HG02970 (cell line): ENCODE measurements around the gene ONECUT3.

Experiments used
- ATAC-seq: cut with Tn5 transposase; IDR thresholded peaks from one replicate; pipeline ENCODE4 v1.9.1; 2021; ENCODE audit warnings: mild to moderate bottlenecking, moderate library complexity, moderate number of reproducible peaks; ENCODE audit not compliant: unreplicated experiment, low FRiP score

ONECUT3 gene

DNA sequence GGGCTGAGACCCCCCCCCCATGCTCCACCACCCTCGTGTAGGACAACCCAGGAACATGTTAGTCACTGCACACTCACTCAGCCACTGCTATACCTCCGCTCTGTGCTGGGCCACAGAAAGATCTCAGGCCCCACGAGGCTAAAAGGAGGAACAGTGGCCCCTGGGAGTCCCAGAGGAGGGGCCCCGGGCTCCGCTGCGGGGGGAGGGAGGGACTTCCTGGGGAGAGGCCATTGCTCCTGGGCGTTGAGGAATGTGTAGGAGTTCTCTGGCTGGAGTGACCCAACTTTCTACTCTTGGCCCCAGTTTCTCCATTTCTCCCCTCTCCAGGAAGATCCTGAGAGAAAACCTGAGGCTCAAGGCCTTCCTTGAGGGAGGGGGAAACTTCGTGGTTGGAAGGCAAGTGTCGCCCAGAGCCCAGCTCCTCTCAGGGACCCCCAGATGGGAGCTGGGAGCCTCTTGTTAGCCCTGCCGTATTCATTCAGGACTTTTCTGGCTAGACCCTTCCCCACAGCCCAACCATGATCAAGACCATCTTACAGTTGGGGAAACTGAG, 13.6 kb downstream of the ONECUT3 start:
- ATAC-seq, result no peak

- ATAC-seq, result no peak
These were observed 14.2 kb downstream of the ONECUT3 start for GRCh38 chr19:1767464-1767933.

DNA sequence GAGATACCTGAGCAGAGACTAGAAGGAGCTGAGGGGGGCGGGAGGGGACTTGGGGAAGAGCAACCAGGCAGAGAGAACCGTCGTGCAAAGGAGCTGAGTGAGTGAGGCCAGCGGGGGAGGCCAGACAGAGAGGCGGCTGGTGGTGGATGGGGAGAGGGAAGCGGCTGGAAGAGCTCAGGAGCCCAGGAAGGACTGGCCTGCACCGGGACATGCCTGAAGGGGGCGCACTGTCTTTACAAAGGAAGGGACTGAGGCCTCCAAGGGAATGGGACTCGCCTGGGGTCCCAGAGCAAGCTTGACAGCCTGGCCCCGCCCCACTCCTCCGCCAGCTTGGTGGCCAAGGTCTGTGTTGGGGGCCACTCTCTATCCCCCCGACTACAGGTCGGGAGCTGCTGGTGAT, 14.9 kb downstream of the ONECUT3 start:
- ATAC-seq, result no peak

DNA sequence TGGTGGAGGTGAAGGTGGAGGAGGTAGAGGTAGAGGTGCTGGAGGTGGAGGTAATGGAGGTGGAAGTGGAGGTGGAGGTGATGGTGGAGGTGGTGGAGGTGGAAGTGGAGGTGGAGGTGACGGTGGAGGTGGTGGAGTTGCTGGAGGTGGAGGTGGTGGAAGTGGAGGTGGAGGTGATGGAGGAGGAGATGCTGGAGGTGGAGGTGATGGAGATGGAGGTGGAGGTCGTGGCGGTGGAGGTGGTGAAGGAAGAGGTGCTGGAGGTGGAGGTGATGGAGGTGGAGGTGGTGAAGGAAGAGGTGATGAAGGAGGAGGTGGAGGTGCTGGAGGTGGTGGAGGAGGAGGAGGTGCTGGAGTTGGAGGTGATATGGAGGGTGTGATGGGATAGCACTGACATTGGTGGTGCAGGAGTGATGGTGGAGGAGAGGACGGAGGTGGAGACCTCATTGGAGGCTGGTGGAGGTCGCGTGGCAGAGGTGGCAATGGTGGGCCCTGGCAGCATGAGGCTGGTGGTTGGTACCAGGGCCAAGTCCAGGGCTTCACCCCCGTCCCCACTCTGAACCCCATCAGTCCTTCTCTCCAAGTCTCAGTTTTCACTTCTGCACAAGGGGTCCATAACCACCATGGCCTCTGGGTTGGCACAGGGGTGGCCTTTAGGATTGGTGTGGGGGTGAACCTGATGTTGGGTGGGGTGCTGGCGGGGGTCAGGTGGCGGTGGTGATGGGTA, 15.8 kb downstream of the ONECUT3 start:
- no peak for ATAC-seq

DNA sequence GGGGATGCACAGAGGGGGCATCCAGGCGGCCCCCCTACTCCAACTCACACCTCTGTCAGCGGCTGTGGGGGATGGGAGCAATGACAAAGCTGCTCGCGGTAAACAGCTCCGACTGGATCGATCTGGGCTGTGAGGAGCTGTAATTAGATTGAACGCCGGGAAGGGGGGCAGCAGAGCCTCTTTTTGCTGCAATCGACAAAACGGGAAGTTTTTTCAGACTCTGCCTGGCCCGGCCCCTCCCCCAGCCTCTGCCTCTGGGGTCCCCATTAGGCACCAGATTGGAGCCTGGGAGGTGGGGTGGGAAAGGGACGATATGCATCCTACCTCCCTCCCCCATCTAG, 16.3 kb downstream of the ONECUT3 start:
- ATAC-seq, result no peak

- ATAC-seq, result no peak
These were observed 17.7 kb downstream of the ONECUT3 start for GRCh38 chr19:1770866-1771576.

DNA sequence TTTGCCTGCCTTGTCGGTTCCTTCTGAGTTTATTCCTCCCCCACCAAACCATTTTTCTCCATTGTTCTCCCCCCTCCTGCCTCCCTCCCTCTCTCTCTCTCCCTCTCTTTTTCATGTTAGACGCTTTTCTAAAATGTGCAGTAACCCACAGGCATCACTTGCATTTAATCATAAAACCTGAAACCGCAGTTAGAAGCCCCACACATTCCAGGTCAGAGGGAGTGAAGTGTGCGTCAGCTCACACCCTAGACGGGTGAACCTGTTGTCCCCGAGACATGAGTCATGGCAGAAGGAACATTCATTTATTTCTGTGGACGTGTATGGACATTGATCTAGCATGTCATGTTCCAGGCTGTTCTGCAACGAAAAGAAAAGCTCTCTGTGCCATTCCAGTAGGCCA, 19.9 kb downstream of the ONECUT3 start:
- ATAC-seq, result no peak

DNA sequence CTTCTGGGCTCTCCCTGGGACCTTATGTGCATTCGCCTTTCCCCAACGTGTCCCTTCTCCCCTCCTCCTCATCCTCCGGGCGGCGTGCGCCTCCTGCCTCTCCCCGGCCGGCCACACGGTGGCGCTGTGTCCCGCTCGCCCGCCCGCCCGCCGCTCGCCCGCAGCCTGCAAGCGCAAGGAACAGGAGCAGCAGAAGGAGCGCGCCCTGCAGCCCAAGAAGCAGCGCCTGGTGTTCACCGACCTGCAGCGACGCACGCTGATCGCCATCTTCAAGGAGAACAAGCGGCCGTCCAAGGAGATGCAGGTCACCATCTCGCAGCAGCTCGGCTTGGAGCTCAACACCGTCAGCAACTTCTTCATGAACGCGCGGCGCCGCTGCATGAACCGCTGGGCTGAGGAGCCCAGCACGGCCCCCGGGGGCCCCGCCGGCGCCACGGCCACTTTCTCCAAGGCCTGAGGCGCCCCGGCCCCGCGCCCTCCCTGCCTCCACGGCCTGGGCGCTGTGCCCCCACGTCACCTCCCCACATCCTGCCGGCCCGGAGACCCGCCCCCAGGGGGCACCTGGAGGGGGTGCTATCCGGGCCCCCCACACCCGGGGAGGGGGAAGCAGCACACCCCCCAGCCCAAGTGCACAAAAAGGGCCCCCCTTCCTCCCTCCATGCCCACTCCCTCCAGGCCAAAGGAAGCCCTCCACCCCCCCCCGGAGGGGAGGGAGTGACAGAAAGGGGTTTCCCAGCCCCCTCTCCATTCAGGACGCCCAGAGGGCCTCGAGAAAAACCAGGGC, 21.9 kb downstream of the ONECUT3 start:
- no peak for ATAC-seq

DNA sequence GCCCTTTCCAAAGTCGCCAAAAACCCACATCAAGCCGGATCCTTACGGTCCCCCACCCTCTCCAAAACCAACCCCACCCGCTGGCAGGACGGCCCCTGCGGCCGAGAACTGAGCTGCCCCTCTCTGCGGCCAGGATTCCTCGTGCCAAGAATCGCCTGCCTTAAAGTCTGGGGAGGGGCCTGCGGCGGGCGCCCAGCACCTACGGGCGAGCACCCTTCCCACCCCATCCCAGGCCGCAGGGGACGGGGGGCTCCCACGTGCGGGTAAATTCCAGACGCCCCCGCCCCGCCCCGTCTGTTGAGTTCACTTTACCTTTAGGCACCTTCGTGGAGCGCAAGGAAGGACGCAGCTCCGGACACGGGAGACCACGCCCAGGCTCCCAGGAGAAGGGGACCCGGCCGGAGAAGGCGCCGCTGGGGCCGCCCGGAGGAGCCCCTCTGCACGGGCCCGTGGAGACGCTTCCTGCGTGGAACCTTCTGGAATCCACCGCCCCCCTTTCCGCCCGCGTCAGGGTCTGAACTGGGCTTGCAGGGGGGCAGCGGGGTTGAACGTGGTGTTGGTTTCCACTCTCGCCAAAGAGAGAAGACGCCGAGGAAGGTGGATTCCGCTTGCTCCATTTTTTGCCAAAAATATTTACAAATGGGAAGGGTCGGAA, 22.8 kb downstream of the ONECUT3 start:
- no peak for ATAC-seq

DNA sequence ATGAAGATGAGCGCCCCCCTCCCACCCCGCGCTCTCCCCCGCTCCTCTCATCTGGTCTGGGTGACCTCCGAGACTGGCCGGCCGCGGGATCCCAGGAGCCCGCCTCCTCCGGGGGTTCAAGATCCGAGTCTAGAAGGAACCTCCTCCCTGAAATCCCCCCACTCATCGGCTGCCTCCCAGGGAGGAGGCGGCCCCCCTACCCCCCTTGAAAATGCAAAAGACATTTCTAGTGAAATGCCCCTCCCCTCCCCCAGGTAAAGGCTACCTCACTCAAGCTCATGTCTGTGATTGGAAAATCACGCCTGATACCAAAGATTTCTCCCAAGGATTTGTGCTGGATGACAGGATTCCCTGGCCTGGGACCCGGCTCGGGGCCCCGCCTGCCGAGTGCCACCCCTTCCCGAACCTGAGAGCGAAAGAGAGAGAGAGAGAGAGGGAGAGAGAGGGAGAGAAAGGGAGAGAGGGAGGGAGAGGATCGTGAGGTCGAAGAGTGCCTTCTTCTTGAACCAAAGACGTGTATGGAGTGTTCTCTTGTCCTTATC, 23.4 kb downstream of the ONECUT3 start:
- no peak for ATAC-seq

GRCh38 chr19:1777149-1777548, 23.8 kb downstream of the ONECUT3 start:
- no peak for ATAC-seq

- ATAC-seq, result no peak
These were observed 26.3 kb downstream of the ONECUT3 start for GRCh38 chr19:1779574-1779973.

GRCh38 chr19:1780272-1780958, 27.1 kb downstream of the ONECUT3 start:
- no peak for ATAC-seq

GRCh38 chr19:1782521-1782920, 29.2 kb downstream of the ONECUT3 start:
- ATAC-seq, result no peak

DNA sequence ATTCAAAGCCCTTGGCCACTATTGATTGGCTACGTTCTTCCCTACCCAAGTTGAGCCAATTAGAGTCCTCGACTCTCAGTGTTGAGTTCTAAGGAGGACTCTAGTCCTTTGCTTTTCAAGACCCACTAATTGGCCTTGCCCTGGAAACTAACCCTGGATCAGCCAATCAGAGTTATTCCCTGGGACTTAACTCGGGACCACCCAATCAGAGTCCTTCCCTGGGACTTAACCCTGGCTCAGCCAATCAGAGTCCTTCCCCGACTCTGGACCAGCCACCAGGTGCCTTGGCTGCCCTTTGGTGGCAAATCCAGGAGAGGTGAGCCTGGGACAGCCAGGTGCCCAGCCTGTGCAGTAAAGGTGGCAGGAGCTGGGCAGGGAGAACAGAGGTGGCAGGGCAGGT, 30.0 kb downstream of the ONECUT3 start:
- no peak for ATAC-seq

DNA sequence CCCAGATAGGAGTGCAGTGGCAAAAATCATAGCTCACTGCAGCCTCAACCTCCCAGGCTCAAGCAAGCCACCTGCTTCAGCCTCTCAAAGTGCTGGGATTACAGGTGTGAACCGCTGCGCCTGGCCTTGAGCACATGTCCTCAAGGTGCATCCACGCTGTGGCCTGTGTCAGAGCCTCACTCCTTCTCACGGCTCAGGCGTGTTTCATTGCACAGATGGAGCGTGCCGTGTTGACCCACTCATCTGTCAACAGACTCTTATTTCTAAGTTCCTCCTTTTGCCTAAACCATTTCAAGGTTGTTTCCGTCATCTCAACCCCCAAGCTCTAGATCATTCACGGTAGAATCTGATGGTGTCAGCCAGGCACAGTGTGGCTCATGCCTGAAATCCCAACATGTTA, 30.6 kb downstream of the ONECUT3 start:
- ATAC-seq, result no peak

DNA sequence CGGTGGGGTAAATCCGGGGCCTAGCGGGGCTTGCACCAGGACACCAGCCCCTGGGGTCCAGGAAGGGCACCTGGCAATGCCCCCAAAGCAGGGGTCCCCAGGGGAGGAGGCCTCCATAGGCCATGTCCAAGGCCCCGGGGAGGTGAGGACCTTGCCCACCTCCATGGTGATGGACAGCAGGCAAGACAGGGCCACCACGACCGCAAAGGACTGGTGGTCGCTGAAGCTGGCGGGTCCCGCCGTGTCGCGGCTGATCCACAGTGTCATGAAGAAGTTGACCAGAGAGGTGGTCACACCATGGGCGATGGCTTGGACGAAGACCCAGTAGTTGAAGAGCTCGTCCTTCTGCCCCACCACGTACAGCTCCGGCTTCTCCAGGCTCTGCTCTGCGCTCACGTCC, 32.0 kb downstream of the ONECUT3 start:
- ATAC-seq, result no peak

GRCh38 chr19:1786668-1787067, 33.4 kb downstream of the ONECUT3 start:
- no peak for ATAC-seq

- ATAC-seq, result no peak
These were observed 33.8 kb downstream of the ONECUT3 start for GRCh38 chr19:1787116-1787515.
